ENCODE measurements around the gene SCAMP1.
"Not testable (repeated sequence)": the region's sequence is repeated elsewhere in the genome, so short reads cannot be mapped to it uniquely, and the experiment has no call there.

The SCAMP1 gene

GRCh38 chr5:78364005-78364404 lies 3.6 kb downstream of the SCAMP1 start:
- Histone ChIP-seq H3K36me3 (ENCODE audit: control insufficient read depth, insufficient read depth, low read length) (no peaks in the 10 kb centered on the region), H3K4me1 (ENCODE audit: control insufficient read depth, insufficient read depth, low read length) (peaks cover 8% of the 10 kb centered on the region), H3K9me3 (ENCODE audit: control insufficient read depth, low read length) (no peaks in the 10 kb centered on the region), H3K9ac (ENCODE audit: low read length) (no peak overlapping the region), H3K4me3 (ENCODE audit: low read length) (no peak overlapping the region), H3K27me3 (ENCODE audit: control insufficient read depth, insufficient read depth, low read length) (no peaks in the 10 kb centered on the region)

- H3K4me1 ChIP-seq (ENCODE audit: control insufficient read depth, insufficient read depth, low read length) = no peaks in the 10 kb centered on the region
- no peak overlapping the region for H3K4me3 ChIP-seq (ENCODE audit: low read length)
- H3K36me3 ChIP-seq (ENCODE audit: control insufficient read depth, insufficient read depth, low read length) = no peaks in the 10 kb centered on the region
- H3K9ac ChIP-seq (ENCODE audit: low read length) = no peak overlapping the region
- H3K9me3 ChIP-seq (ENCODE audit: control insufficient read depth, low read length) = no peaks in the 10 kb centered on the region
- no peaks in the 10 kb centered on the region for H3K27me3 ChIP-seq (ENCODE audit: control insufficient read depth, insufficient read depth, low read length)
These were observed 7.0 kb downstream of the SCAMP1 start for GRCh38 chr5:78367318-78367991.

- no peaks in the 10 kb centered on the region for H3K4me1 ChIP-seq (ENCODE audit: control insufficient read depth, insufficient read depth, low read length)
- H3K4me3 ChIP-seq (ENCODE audit: low read length) = no peak overlapping the region
- H3K9me3 ChIP-seq (ENCODE audit: control insufficient read depth, low read length) = no peaks in the 10 kb centered on the region
- no peak overlapping the region for H3K9ac ChIP-seq (ENCODE audit: low read length)
- no peaks in the 10 kb centered on the region for H3K27me3 ChIP-seq (ENCODE audit: control insufficient read depth, insufficient read depth, low read length)
- no peaks in the 10 kb centered on the region for H3K36me3 ChIP-seq (ENCODE audit: control insufficient read depth, insufficient read depth, low read length)
These were observed 9.3 kb downstream of the SCAMP1 start for GRCh38 chr5:78369680-78370079.

GRCh38 chr5:78373231-78373630 lies 12.8 kb downstream of the SCAMP1 start:
- no peaks in the 10 kb centered on the region for H3K9me3 ChIP-seq (ENCODE audit: control insufficient read depth, low read length)
- H3K36me3 ChIP-seq (ENCODE audit: control insufficient read depth, insufficient read depth, low read length) = no peaks in the 10 kb centered on the region
- H3K27me3 ChIP-seq (ENCODE audit: control insufficient read depth, insufficient read depth, low read length) = no peaks in the 10 kb centered on the region
- H3K4me3 ChIP-seq (ENCODE audit: low read length) = no peak overlapping the region
- H3K9ac ChIP-seq (ENCODE audit: low read length) = no peak overlapping the region
- H3K4me1 ChIP-seq (ENCODE audit: control insufficient read depth, insufficient read depth, low read length) = no peaks in the 10 kb centered on the region

- Histone ChIP-seq H3K27me3 (ENCODE audit: control insufficient read depth, insufficient read depth, low read length) (no peaks in the 10 kb centered on the region), H3K4me3 (ENCODE audit: low read length) (no peak overlapping the region), H3K9ac (ENCODE audit: low read length) (no peak overlapping the region)
These were observed 15.9 kb downstream of the SCAMP1 start for GRCh38 chr5:78376315-78376714.

GRCh38 chr5:78377056-78377717 lies 16.8 kb downstream of the SCAMP1 start:
- Histone ChIP-seq H3K4me1 (ENCODE audit: control insufficient read depth, insufficient read depth, low read length) (no peaks in the 10 kb centered on the region), H3K9ac (ENCODE audit: low read length) (no peak overlapping the region), H3K9me3 (ENCODE audit: control insufficient read depth, low read length) (no peaks in the 10 kb centered on the region), H3K27me3 (ENCODE audit: control insufficient read depth, insufficient read depth, low read length) (no peaks in the 10 kb centered on the region), H3K36me3 (ENCODE audit: control insufficient read depth, insufficient read depth, low read length) (no peaks in the 10 kb centered on the region), H3K4me3 (ENCODE audit: low read length) (no peak overlapping the region)

More at GRCh38 chr5:78376315-78376714, 15.9 kb downstream of the SCAMP1 start:
- no peaks in the 10 kb centered on the region for H3K36me3 ChIP-seq (ENCODE audit: control insufficient read depth, insufficient read depth, low read length)
- H3K4me1 ChIP-seq (ENCODE audit: control insufficient read depth, insufficient read depth, low read length) = no peaks in the 10 kb centered on the region
- no peaks in the 10 kb centered on the region for H3K9me3 ChIP-seq (ENCODE audit: control insufficient read depth, low read length)

- Histone ChIP-seq H3K9ac (ENCODE audit: low read length) (no peak overlapping the region), H3K27me3 (ENCODE audit: control insufficient read depth, insufficient read depth, low read length) (no peaks in the 10 kb centered on the region), H3K9me3 (ENCODE audit: control insufficient read depth, low read length) (no peaks in the 10 kb centered on the region), H3K4me1 (ENCODE audit: control insufficient read depth, insufficient read depth, low read length) (no peaks in the 10 kb centered on the region), H3K36me3 (ENCODE audit: control insufficient read depth, insufficient read depth, low read length) (no peaks in the 10 kb centered on the region), H3K4me3 (ENCODE audit: low read length) (no peak overlapping the region)
These were observed 17.3 kb downstream of the SCAMP1 start for GRCh38 chr5:78377718-78378105.

GRCh38 chr5:78387468-78388153 lies 27.2 kb downstream of the SCAMP1 start:
- no peaks in the 10 kb centered on the region for H3K36me3 ChIP-seq (ENCODE audit: control insufficient read depth, insufficient read depth, low read length)
- no peak overlapping the region for H3K9ac ChIP-seq (ENCODE audit: low read length)
- no peaks in the 10 kb centered on the region for H3K27me3 ChIP-seq (ENCODE audit: control insufficient read depth, insufficient read depth, low read length)
- H3K4me1 ChIP-seq (ENCODE audit: control insufficient read depth, insufficient read depth, low read length) = no peaks in the 10 kb centered on the region
- no peak overlapping the region for H3K4me3 ChIP-seq (ENCODE audit: low read length)
- no peaks in the 10 kb centered on the region for H3K9me3 ChIP-seq (ENCODE audit: control insufficient read depth, low read length)

- H3K36me3 ChIP-seq (ENCODE audit: control insufficient read depth, insufficient read depth, low read length); H3K27me3 ChIP-seq (ENCODE audit: control insufficient read depth, insufficient read depth, low read length); H3K9me3 ChIP-seq (ENCODE audit: control insufficient read depth, low read length); H3K4me1 ChIP-seq (ENCODE audit: control insufficient read depth, insufficient read depth, low read length); H3K4me3 ChIP-seq (ENCODE audit: low read length); H3K9ac ChIP-seq (ENCODE audit: low read length): not testable (repeated sequence)
These were observed 30.9 kb downstream of the SCAMP1 start for GRCh38 chr5:78391357-78391756.

GRCh38 chr5:78397831-78398230 lies 37.4 kb downstream of the SCAMP1 start:
- Histone ChIP-seq H3K36me3 (ENCODE audit: control insufficient read depth, insufficient read depth, low read length) (no peaks in the 10 kb centered on the region), H3K9me3 (ENCODE audit: control insufficient read depth, low read length) (no peaks in the 10 kb centered on the region), H3K9ac (ENCODE audit: low read length) (no peak overlapping the region), H3K4me3 (ENCODE audit: low read length) (no peak overlapping the region), H3K4me1 (ENCODE audit: control insufficient read depth, insufficient read depth, low read length) (no peaks in the 10 kb centered on the region), H3K27me3 (ENCODE audit: control insufficient read depth, insufficient read depth, low read length) (no peaks in the 10 kb centered on the region)

GRCh38 chr5:78399116-78399515 lies 38.7 kb downstream of the SCAMP1 start:
- Histone ChIP-seq H3K9me3 (ENCODE audit: control insufficient read depth, low read length) (no peaks in the 10 kb centered on the region), H3K36me3 (ENCODE audit: control insufficient read depth, insufficient read depth, low read length) (no peaks in the 10 kb centered on the region), H3K4me1 (ENCODE audit: control insufficient read depth, insufficient read depth, low read length) (no peaks in the 10 kb centered on the region), H3K9ac (ENCODE audit: low read length) (no peak overlapping the region), H3K4me3 (ENCODE audit: low read length) (no peak overlapping the region), H3K27me3 (ENCODE audit: control insufficient read depth, insufficient read depth, low read length) (no peaks in the 10 kb centered on the region)

- Histone ChIP-seq H3K4me3 (ENCODE audit: low read length) (no peak overlapping the region), H3K36me3 (ENCODE audit: control insufficient read depth, insufficient read depth, low read length) (no peaks in the 10 kb centered on the region), H3K4me1 (ENCODE audit: control insufficient read depth, insufficient read depth, low read length) (no peaks in the 10 kb centered on the region), H3K9me3 (ENCODE audit: control insufficient read depth, low read length) (no peaks in the 10 kb centered on the region), H3K9ac (ENCODE audit: low read length) (no peak overlapping the region), H3K27me3 (ENCODE audit: control insufficient read depth, insufficient read depth, low read length) (no peaks in the 10 kb centered on the region)
These were observed 44.4 kb downstream of the SCAMP1 start for GRCh38 chr5:78404682-78405293.
